Memory B cell (primary cell): Measurements from ENCODE around the gene UBASH3A.

Experiments used
- ATAC-seq: fragments of 150-1000 bp; cut with Tn5 transposase; 2 replicates; pipeline ENCODE4 v1.10.0; 2021; ENCODE audit warnings: low read depth, mild to moderate bottlenecking, moderate library complexity
- DNase-seq, 2 donors: peaks; one replicate each; pipeline ENCODE4 v3.0.0; 2022; ENCODE audit warnings: low spot score in 2 of 2
- H3K27ac Mint-ChIP-seq: one replicate; pipeline ENCODE4 v1.8.0; 2022; ENCODE audit warnings: mild to moderate bottlenecking, moderate library complexity, mixed read lengths
- H3K27me3 Mint-ChIP-seq: one replicate; pipeline ENCODE4 v1.8.0; 2022; ENCODE audit warnings: mixed read lengths
- H3K36me3 Mint-ChIP-seq: one replicate; pipeline ENCODE4 v1.8.0; 2022; ENCODE audit warnings: mild to moderate bottlenecking, mixed read lengths
- H3K4me1 Mint-ChIP-seq: one replicate; pipeline ENCODE4 v1.8.0; 2022; ENCODE audit warnings: mixed read lengths
- H3K4me3 Mint-ChIP-seq: one replicate; pipeline ENCODE4 v1.8.0; 2022; ENCODE audit warnings: mild to moderate bottlenecking, moderate library complexity, mixed read lengths
- H3K9me3 Mint-ChIP-seq: one replicate; pipeline ENCODE4 v1.8.0; 2022; ENCODE audit warnings: mixed read lengths

The UBASH3A gene

GRCh38 chr21:42377951-42378340 lies 25.8 kb upstream of the UBASH3A start:
- no peaks in the 10 kb centered on the region for H3K36me3 Mint-ChIP-seq
- H3K27me3 Mint-ChIP-seq: peaks cover 7% of the 10 kb centered on the region
- peaks cover 7% of the 10 kb centered on the region for H3K4me1 Mint-ChIP-seq
- no peak for ATAC-seq
- H3K27ac Mint-ChIP-seq: no peak overlapping the region
- H3K9me3 Mint-ChIP-seq: peaks cover 8% of the 10 kb centered on the region
- DNase-seq: no peak
- no peak overlapping the region for H3K4me3 Mint-ChIP-seq

- peaks cover 8% of the 10 kb centered on the region for H3K9me3 Mint-ChIP-seq
- H3K4me3 Mint-ChIP-seq: no peak overlapping the region
- peaks cover 7% of the 10 kb centered on the region for H3K27me3 Mint-ChIP-seq
- H3K27ac Mint-ChIP-seq: no peak overlapping the region
- ATAC-seq (no peak), DNase-seq (no peak)
- H3K4me1 Mint-ChIP-seq: peaks cover 7% of the 10 kb centered on the region
- no peaks in the 10 kb centered on the region for H3K36me3 Mint-ChIP-seq
These were observed 25.3 kb upstream of the UBASH3A start for GRCh38 chr21:42378418-42378817.

- H3K36me3 Mint-ChIP-seq: no peaks in the 10 kb centered on the region
- peak overlapping the region; percentile 49 for H3K4me3 Mint-ChIP-seq
- H3K9me3 Mint-ChIP-seq: peaks cover 8% of the 10 kb centered on the region
- DNase-seq (no peak), ATAC-seq (peak; percentile 94)
- peaks cover 11% of the 10 kb centered on the region for H3K4me1 Mint-ChIP-seq
- peaks cover 7% of the 10 kb centered on the region for H3K27me3 Mint-ChIP-seq
- H3K27ac Mint-ChIP-seq: no peak overlapping the region
These were observed 24.1 kb upstream of the UBASH3A start for GRCh38 chr21:42379426-42380215.

GRCh38 chr21:42381347-42381984 lies 22.2 kb upstream of the UBASH3A start:
- Mint-ChIP-seq H3K27ac (no peak overlapping the region), H3K9me3 (peaks cover 11% of the 10 kb centered on the region), H3K27me3 (peaks cover 3% of the 10 kb centered on the region), H3K4me1 (peaks cover 15% of the 10 kb centered on the region), H3K4me3 (no peak overlapping the region), H3K36me3 (no peaks in the 10 kb centered on the region)
- no peak for DNase-seq
- ATAC-seq: peak; percentile 54

GRCh38 chr21:42382915-42383314 lies 20.8 kb upstream of the UBASH3A start:
- H3K4me3 Mint-ChIP-seq: no peak overlapping the region
- H3K27me3 Mint-ChIP-seq: peaks cover 6% of the 10 kb centered on the region
- H3K27ac Mint-ChIP-seq: no peak overlapping the region
- peaks cover 11% of the 10 kb centered on the region for H3K9me3 Mint-ChIP-seq
- peaks cover 15% of the 10 kb centered on the region for H3K4me1 Mint-ChIP-seq
- no peak for ATAC-seq
- no peaks in the 10 kb centered on the region for H3K36me3 Mint-ChIP-seq
- no peak for DNase-seq

- ATAC-seq (no peak), DNase-seq (no peak)
- Mint-ChIP-seq H3K36me3 (no peaks in the 10 kb centered on the region), H3K4me1 (peaks cover 15% of the 10 kb centered on the region), H3K4me3 (no peak overlapping the region), H3K9me3 (peaks cover 11% of the 10 kb centered on the region), H3K27ac (no peak overlapping the region), H3K27me3 (peaks cover 9% of the 10 kb centered on the region)
These were observed 20.4 kb upstream of the UBASH3A start for GRCh38 chr21:42383331-42383730.

- peaks cover 13% of the 10 kb centered on the region for H3K4me1 Mint-ChIP-seq
- DNase-seq: no peak
- no peak for ATAC-seq
- H3K27me3 Mint-ChIP-seq: peaks cover 14% of the 10 kb centered on the region
- peaks cover 11% of the 10 kb centered on the region for H3K9me3 Mint-ChIP-seq
- no peak overlapping the region for H3K4me3 Mint-ChIP-seq
- H3K27ac Mint-ChIP-seq: peak overlapping the region; percentile 93
- H3K36me3 Mint-ChIP-seq: no peaks in the 10 kb centered on the region
These were observed 19.4 kb upstream of the UBASH3A start for GRCh38 chr21:42384156-42384945.

- no peak overlapping the region for H3K4me3 Mint-ChIP-seq
- no peak for DNase-seq
- H3K4me1 Mint-ChIP-seq: peaks cover 12% of the 10 kb centered on the region
- peak overlapping the region; percentile 93 for H3K27ac Mint-ChIP-seq
- H3K9me3 Mint-ChIP-seq: peaks cover 11% of the 10 kb centered on the region
- no peaks in the 10 kb centered on the region for H3K36me3 Mint-ChIP-seq
- ATAC-seq: peak; percentile 19
- H3K27me3 Mint-ChIP-seq: peaks cover 16% of the 10 kb centered on the region
These were observed 18.7 kb upstream of the UBASH3A start for GRCh38 chr21:42384989-42385388.

GRCh38 chr21:42385619-42386018 lies 18.1 kb upstream of the UBASH3A start:
- Mint-ChIP-seq H3K27me3 (peaks cover 18% of the 10 kb centered on the region), H3K36me3 (no peaks in the 10 kb centered on the region), H3K4me3 (no peak overlapping the region), H3K27ac (no peak overlapping the region), H3K4me1 (peaks cover 12% of the 10 kb centered on the region), H3K9me3 (peaks cover 11% of the 10 kb centered on the region)
- no peak for ATAC-seq
- no peak for DNase-seq

- H3K4me1 Mint-ChIP-seq: peaks cover 12% of the 10 kb centered on the region
- peaks cover 19% of the 10 kb centered on the region for H3K27me3 Mint-ChIP-seq
- peaks cover 11% of the 10 kb centered on the region for H3K9me3 Mint-ChIP-seq
- ATAC-seq: no peak
- no peaks in the 10 kb centered on the region for H3K36me3 Mint-ChIP-seq
- no peak for DNase-seq
- no peak overlapping the region for H3K27ac Mint-ChIP-seq
- H3K4me3 Mint-ChIP-seq: no peak overlapping the region
These were observed 17.6 kb upstream of the UBASH3A start for GRCh38 chr21:42386034-42386591.

GRCh38 chr21:42387164-42387563 lies 16.5 kb upstream of the UBASH3A start:
- H3K27me3 Mint-ChIP-seq: peaks cover 22% of the 10 kb centered on the region
- peaks cover 3% of the 10 kb centered on the region for H3K36me3 Mint-ChIP-seq
- peaks cover 6% of the 10 kb centered on the region for H3K9me3 Mint-ChIP-seq
- H3K4me1 Mint-ChIP-seq: peaks cover 15% of the 10 kb centered on the region
- no peak overlapping the region for H3K4me3 Mint-ChIP-seq
- no peak overlapping the region for H3K27ac Mint-ChIP-seq
- no peak for ATAC-seq
- no peak for DNase-seq

- H3K27ac Mint-ChIP-seq: no peak overlapping the region
- no peak for DNase-seq
- peaks cover 22% of the 10 kb centered on the region for H3K27me3 Mint-ChIP-seq
- ATAC-seq: no peak
- peaks cover 3% of the 10 kb centered on the region for H3K36me3 Mint-ChIP-seq
- H3K4me1 Mint-ChIP-seq: peaks cover 15% of the 10 kb centered on the region
- no peak overlapping the region for H3K4me3 Mint-ChIP-seq
- peaks cover 5% of the 10 kb centered on the region for H3K9me3 Mint-ChIP-seq
These were observed 15.8 kb upstream of the UBASH3A start for GRCh38 chr21:42387843-42388340.

GRCh38 chr21:42388740-42389448 lies 14.8 kb upstream of the UBASH3A start:
- ATAC-seq: no peak
- Mint-ChIP-seq H3K27me3 (peaks cover 22% of the 10 kb centered on the region), H3K4me1 (peaks cover 19% of the 10 kb centered on the region), H3K27ac (no peak overlapping the region), H3K36me3 (peaks cover 3% of the 10 kb centered on the region), H3K4me3 (no peak overlapping the region), H3K9me3 (peaks cover 5% of the 10 kb centered on the region)
- DNase-seq: no peak
